Measurements from ENCODE around the gene NVL. TPM values are rescaled to one million over a fixed set of nuclear protein-coding genes. Genes with fewer than 3 reads are reported as not detected.

Gene NVL
- total and polyA plus RNA-seq, 3 donors from 2014 or later = 21.7 to 38.7 (median 31.0) TPM

DNA sequence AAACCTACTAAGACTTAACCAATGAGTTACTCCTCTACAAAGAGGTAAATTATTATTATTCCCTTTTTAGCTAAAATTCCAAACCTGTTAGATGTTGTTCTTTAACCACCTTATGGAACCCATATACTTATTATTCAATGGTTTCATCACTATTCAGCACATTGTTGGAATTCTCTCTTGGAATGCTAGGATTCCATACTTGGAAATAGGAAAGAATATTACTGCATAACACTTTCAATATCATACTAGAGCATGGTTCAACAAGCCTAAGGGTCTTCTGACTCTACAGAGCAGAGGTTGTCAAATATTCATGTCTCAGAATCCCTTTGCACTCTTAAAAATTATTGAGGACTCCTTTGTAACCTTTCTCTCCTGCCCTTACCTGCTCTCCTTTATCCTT lies 77.5 kb downstream of the NVL start:
- no peaks in the 10 kb centered on the region for H3K4me1 ChIP-seq
- no peaks in the 10 kb centered on the region for H3K27me3 ChIP-seq
- intact Hi-C loops (cut with DNase I; ENCODE audit: low total_unique reads) = no loop called here
- no peaks in the 10 kb centered on the region for H3K36me3 ChIP-seq (ENCODE audit: low read depth, missing control alignments)
- no peak overlapping the region for H3K4me3 ChIP-seq
- DNase-seq = no peak
- H3K9me3 ChIP-seq = no peaks in the 10 kb centered on the region
- no peak overlapping the region for H3K27ac ChIP-seq
- no peak for TF ChIP-seq POLR2A (IDR thresholded peaks at IDR 0.05)
- TF ChIP-seq, protein P1, sequence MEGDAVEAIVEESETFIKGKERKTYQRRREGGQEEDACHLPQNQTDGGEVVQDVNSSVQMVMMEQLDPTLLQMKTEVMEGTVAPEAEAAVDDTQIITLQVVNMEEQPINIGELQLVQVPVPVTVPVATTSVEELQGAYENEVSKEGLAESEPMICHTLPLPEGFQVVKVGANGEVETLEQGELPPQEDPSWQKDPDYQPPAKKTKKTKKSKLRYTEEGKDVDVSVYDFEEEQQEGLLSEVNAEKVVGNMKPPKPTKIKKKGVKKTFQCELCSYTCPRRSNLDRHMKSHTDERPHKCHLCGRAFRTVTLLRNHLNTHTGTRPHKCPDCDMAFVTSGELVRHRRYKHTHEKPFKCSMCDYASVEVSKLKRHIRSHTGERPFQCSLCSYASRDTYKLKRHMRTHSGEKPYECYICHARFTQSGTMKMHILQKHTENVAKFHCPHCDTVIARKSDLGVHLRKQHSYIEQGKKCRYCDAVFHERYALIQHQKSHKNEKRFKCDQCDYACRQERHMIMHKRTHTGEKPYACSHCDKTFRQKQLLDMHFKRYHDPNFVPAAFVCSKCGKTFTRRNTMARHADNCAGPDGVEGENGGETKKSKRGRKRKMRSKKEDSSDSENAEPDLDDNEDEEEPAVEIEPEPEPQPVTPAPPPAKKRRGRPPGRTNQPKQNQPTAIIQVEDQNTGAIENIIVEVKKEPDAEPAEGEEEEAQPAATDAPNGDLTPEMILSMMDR (IDR thresholded peaks at IDR 0.05) = no peak

DNA sequence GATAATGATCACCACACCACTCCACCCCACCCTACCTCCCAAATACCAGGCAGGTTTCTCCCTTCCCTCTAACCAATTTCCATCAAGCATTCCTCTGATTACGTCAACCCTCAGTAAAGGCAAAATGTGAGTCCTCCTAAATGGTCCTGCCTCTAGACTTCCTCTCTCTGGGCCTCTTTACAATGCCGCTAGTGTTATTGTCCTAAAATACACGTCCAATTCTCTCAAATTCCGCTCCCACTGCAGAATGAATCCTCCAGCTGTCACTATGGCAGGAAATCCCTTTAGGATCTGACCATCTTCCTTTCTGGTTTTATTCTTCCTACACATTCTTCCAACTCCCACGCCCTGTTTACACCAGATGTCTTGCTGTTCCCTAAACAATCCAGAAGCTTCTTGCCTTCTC lies 78.2 kb downstream of the NVL start:
- no peaks in the 10 kb centered on the region for H3K36me3 ChIP-seq (ENCODE audit: low read depth, missing control alignments)
- 86 to 87% methylated on average over 5 of the region's 5 CpGs for WGBS, 2 donors
- DNase-seq = no peak

DNA sequence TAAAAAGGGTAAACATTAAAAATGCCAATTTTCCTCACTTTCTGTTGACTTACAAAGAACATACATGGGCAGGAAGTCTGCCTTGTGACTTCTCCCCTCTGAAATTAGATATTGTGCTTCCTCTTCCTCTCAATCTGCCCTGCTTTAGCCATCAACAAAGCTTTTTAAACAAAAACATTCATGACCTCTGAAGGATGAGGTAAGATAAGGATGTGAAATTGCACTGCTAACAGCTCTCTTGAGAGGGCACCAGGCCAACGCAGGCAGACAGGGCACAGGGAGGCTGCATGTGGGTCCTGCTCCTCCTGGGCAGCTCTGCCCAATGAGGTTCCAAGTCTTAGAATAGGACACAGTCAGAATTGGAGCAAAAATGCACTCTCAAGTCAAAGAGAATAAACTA lies 84.8 kb downstream of the NVL start:
- TF ChIP-seq, protein P1 (IDR thresholded peaks at IDR 0.05) = no peak
- TF ChIP-seq POLR2A (IDR thresholded peaks at IDR 0.05) = no peak
- DNase-seq = peak; percentile 28
- Histone ChIP-seq H3K4me3 (no peak overlapping the region), H3K27ac (no peak overlapping the region), H3K4me1 (no peaks in the 10 kb centered on the region), H3K27me3 (no peaks in the 10 kb centered on the region), H3K9me3 (no peaks in the 10 kb centered on the region), H3K36me3 (ENCODE audit: low read depth, missing control alignments) (no peaks in the 10 kb centered on the region)
- WGBS, 2 donors = 38 to 44% methylated on average over 1 of the region's 1 CpG
- intact Hi-C loops (cut with DNase I; ENCODE audit: low total_unique reads) = no loop called here

More for the DNA sequence above, 78.2 kb downstream of the NVL start:
- TF ChIP-seq POLR2A (IDR thresholded peaks at IDR 0.05) = no peak
- TF ChIP-seq, protein P1 (IDR thresholded peaks at IDR 0.05) = no peak
- no peaks in the 10 kb centered on the region for H3K9me3 ChIP-seq
- H3K27me3 ChIP-seq = no peaks in the 10 kb centered on the region
- H3K4me3 ChIP-seq = no peak overlapping the region
- intact Hi-C loops (cut with DNase I; ENCODE audit: low total_unique reads) = no loop called here
- no peak overlapping the region for H3K27ac ChIP-seq
- H3K4me1 ChIP-seq = no peaks in the 10 kb centered on the region

DNA sequence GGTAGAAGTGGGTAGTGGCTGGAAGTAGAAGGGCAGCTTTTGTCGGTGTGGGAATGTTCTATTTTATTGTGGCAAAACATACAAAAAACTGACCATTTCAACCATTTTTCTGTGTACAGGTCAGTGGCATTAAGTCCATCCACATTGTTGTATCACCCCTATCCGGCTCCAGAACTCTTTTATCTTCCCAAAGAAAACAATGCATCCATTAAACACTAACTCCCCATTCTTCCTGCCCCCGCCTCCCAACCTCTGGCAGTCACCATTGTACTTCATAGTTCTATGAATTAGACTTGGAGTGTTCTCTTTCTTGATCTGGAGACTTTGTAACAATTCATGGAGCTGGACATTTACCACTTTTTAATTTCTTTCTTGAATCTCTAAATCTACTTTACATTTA lies 91.2 kb downstream of the NVL start:
- Histone ChIP-seq H3K27me3 (no peaks in the 10 kb centered on the region), H3K9me3 (no peaks in the 10 kb centered on the region), H3K36me3 (ENCODE audit: low read depth, missing control alignments) (no peaks in the 10 kb centered on the region), H3K27ac (no peak overlapping the region), H3K4me1 (no peaks in the 10 kb centered on the region), H3K4me3 (no peak overlapping the region)
- peak; percentile 51 for DNase-seq
- intact Hi-C loops (cut with DNase I; ENCODE audit: low total_unique reads) = no loop called here
- TF ChIP-seq, protein P1 (IDR thresholded peaks at IDR 0.05) = no peak
- TF ChIP-seq POLR2A (IDR thresholded peaks at IDR 0.05) = no peak
- WGBS, 2 donors = 65 to 77% methylated on average over 3 of the region's 3 CpGs

DNA sequence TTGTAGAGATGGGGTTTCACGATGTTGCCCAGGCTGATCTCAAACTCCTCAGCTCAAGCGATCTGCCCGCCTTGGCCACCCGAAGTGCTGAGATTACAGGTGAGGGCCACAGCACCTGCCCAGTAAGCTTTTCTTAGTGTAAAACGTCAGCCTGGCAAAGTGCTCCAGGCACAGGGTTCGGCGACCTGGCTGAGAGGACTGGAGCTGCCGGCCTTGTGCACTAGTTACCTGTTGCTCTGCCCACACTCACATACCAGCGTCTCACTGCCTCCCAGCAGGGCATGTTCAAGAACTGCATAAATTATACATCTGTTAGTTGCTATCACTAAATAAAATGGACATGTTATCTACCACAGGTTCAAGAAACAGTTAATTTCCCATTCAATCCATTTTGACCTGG lies 91.8 kb downstream of the NVL start:
- no peak for DNase-seq
- intact Hi-C loops (cut with DNase I; ENCODE audit: low total_unique reads) = no loop called here
- TF ChIP-seq, protein P1 (IDR thresholded peaks at IDR 0.05) = no peak
- TF ChIP-seq POLR2A (IDR thresholded peaks at IDR 0.05) = no peak
- no peaks in the 10 kb centered on the region for H3K4me1 ChIP-seq
- H3K27ac ChIP-seq = no peak overlapping the region
- H3K27me3 ChIP-seq = no peaks in the 10 kb centered on the region
- H3K36me3 ChIP-seq (ENCODE audit: low read depth, missing control alignments) = no peaks in the 10 kb centered on the region
- no peaks in the 10 kb centered on the region for H3K9me3 ChIP-seq
- whole genome bisulfite sequencing, 2 donors = 86 to 91% methylated on average over 9 of the region's 9 CpGs
- H3K4me3 ChIP-seq = no peak overlapping the region

Measured in testis (tissue), 3 donors.